OCI-LY1 (cell line): ENCODE results near the gene GLB1L.
A peak's percentile ranks its signal among the peaks of the same experiment; 100 is the strongest.

ENCODE experiments used
- H2AFZ ChIP-seq: fragments of 200-600 bp; sonication (generic), shearing (Covaris generic); 2 replicates; pipeline ENCODE4 v1.6.0; 2014; ENCODE audit warnings: antibody characterized with exemption, mild to moderate bottlenecking, low read length
- H3F3A ChIP-seq: fragments of 200-600 bp; sonication (generic), shearing (Covaris generic); 2 replicates; pipeline ENCODE4 v1.6.0; 2014; ENCODE audit warnings: mild to moderate bottlenecking, antibody characterized with exemption, low read length, moderate library complexity; ENCODE audit not compliant: insufficient read depth
- H3K27ac ChIP-seq: fragments of 200-600 bp; sonication (generic); 2 replicates; pipeline ENCODE4 v1.5.1; 2014; ENCODE audit warnings: low read length, mixed run types, mild to moderate bottlenecking, low read depth; ENCODE audit not compliant: poor library complexity, severe bottlenecking
- H3K27me3 ChIP-seq: fragments of 200-600 bp; sonication (generic); 2 replicates; pipeline ENCODE4 v1.6.0; 2014; ENCODE audit warnings: antibody characterized with exemption, mild to moderate bottlenecking, low read length, moderate library complexity; ENCODE audit not compliant: insufficient read depth
- H3K36me3 ChIP-seq: fragments of 200-600 bp; sonication (generic); 2 replicates; pipeline ENCODE4 v1.6.1; 2014; ENCODE audit warnings: mild to moderate bottlenecking, antibody characterized with exemption, low read length, moderate library complexity, mixed read lengths; ENCODE audit not compliant: insufficient read depth
- H3K4me1 ChIP-seq: fragments of 200-600 bp; sonication (generic); 2 replicates; pipeline ENCODE4 v1.5.1; 2014; ENCODE audit warnings: mild to moderate bottlenecking, low read length, moderate library complexity; ENCODE audit not compliant: insufficient read depth, severe bottlenecking
- H3K4me2 ChIP-seq: fragments of 200-600 bp; sonication (generic), shearing (Covaris generic); 2 replicates; pipeline ENCODE4 v1.6.1; 2014; ENCODE audit warnings: low read length
- H3K4me3 ChIP-seq: fragments of 200-600 bp; sonication (generic); 2 replicates; pipeline ENCODE4 v1.5.1; 2014; ENCODE audit warnings: low read length, low read depth, mild to moderate bottlenecking, mixed read lengths; ENCODE audit not compliant: poor library complexity, severe bottlenecking
- H3K79me2 ChIP-seq: fragments of 200-600 bp; shearing (Covaris generic); 2 replicates; pipeline ENCODE4 v1.6.1; 2016; ENCODE audit warnings: mixed run types, low read length, mixed read lengths; ENCODE audit not compliant: insufficient read depth
- H3K9ac ChIP-seq: fragments of 200-600 bp; sonication (generic), shearing (Covaris generic); 2 replicates; pipeline ENCODE4 v1.6.1; 2014; ENCODE audit warnings: mild to moderate bottlenecking, low read length, mixed read lengths
- H3K9me2 ChIP-seq: fragments of 200-600 bp; sonication (generic), shearing (Covaris generic); 2 replicates; pipeline ENCODE4 v1.6.1; 2014; ENCODE audit warnings: low read depth, mild to moderate bottlenecking, low read length, mixed read lengths
- H3K9me3 ChIP-seq: fragments of 200-600 bp; shearing (Covaris generic); 2 replicates; pipeline ENCODE4 v1.6.1; 2014; ENCODE audit warnings: low read length, mixed read lengths
- H4K20me1 ChIP-seq: fragments of 200-600 bp; sonication (generic), shearing (Covaris generic); 2 replicates; pipeline ENCODE4 v1.6.0; 2016; ENCODE audit warnings: mild to moderate bottlenecking, low read length; ENCODE audit not compliant: insufficient read depth
- EZH2 ChIP-seq: fragments of 200-600 bp; sonication (generic), shearing (Covaris generic); IDR thresholded peaks from 2 replicates; pipeline ENCODE4 v1.8.0; 2017; ENCODE audit warnings: borderline replicate concordance, mixed run types, mild to moderate bottlenecking, antibody characterized with exemption, low read length, moderate library complexity, mixed read lengths
- TF ChIP-seq, protein P1 (sequence below): fragments of 200-600 bp; sonication (generic), shearing (Covaris generic); IDR thresholded peaks from 2 replicates; pipeline ENCODE4 v1.5.1; 2017; ENCODE audit warnings: mild to moderate bottlenecking, antibody characterized with exemption, low read length, moderate library complexity, mixed read lengths

The GLB1L gene

GRCh38 chr2:219253753-219254589 lies 8.7 kb upstream of the GLB1L start, which contains the start of gene TUBA4A:
Gene TUBA4A (minus strand): TSS chr2:219253918. CDS start chr2:219253858, 60 bp downstream.
- no peaks in the 10 kb centered on the region for H3K79me2 ChIP-seq
- H3K27ac ChIP-seq, result peak within 1 kb of the TSS; percentile 98
- peak within 1 kb of the TSS; percentile 83 for H3K4me3 ChIP-seq
- H3K4me1 ChIP-seq, result peaks cover 51% of the 10 kb centered on the region
- peaks cover 39% of the 10 kb centered on the region for H3K36me3 ChIP-seq
- H3K4me2 ChIP-seq, result peak within 1 kb of the TSS; percentile 79
- no peaks in the 10 kb centered on the region for H3K9me3 ChIP-seq
- H3K27me3 ChIP-seq, result no peaks in the 10 kb centered on the region
- 0 out of 2 replicates have a peak, but pooled peaks cover 5% of the 10 kb centered on the region for H3F3A ChIP-seq
- H3K9ac ChIP-seq, result peak within 1 kb of the TSS; percentile 89
- H3K9me2 ChIP-seq, result no peaks in the 10 kb centered on the region
- H2AFZ ChIP-seq, result no peak within 1 kb of the TSS
- TF ChIP-seq EZH2, result no peak
- TF ChIP-seq, protein P1, sequence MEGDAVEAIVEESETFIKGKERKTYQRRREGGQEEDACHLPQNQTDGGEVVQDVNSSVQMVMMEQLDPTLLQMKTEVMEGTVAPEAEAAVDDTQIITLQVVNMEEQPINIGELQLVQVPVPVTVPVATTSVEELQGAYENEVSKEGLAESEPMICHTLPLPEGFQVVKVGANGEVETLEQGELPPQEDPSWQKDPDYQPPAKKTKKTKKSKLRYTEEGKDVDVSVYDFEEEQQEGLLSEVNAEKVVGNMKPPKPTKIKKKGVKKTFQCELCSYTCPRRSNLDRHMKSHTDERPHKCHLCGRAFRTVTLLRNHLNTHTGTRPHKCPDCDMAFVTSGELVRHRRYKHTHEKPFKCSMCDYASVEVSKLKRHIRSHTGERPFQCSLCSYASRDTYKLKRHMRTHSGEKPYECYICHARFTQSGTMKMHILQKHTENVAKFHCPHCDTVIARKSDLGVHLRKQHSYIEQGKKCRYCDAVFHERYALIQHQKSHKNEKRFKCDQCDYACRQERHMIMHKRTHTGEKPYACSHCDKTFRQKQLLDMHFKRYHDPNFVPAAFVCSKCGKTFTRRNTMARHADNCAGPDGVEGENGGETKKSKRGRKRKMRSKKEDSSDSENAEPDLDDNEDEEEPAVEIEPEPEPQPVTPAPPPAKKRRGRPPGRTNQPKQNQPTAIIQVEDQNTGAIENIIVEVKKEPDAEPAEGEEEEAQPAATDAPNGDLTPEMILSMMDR, result 0 out of 2 replicates have a peak, but pooled peaks have one; percentile 15
- H4K20me1 ChIP-seq, result no peaks in the 10 kb centered on the region

DNA sequence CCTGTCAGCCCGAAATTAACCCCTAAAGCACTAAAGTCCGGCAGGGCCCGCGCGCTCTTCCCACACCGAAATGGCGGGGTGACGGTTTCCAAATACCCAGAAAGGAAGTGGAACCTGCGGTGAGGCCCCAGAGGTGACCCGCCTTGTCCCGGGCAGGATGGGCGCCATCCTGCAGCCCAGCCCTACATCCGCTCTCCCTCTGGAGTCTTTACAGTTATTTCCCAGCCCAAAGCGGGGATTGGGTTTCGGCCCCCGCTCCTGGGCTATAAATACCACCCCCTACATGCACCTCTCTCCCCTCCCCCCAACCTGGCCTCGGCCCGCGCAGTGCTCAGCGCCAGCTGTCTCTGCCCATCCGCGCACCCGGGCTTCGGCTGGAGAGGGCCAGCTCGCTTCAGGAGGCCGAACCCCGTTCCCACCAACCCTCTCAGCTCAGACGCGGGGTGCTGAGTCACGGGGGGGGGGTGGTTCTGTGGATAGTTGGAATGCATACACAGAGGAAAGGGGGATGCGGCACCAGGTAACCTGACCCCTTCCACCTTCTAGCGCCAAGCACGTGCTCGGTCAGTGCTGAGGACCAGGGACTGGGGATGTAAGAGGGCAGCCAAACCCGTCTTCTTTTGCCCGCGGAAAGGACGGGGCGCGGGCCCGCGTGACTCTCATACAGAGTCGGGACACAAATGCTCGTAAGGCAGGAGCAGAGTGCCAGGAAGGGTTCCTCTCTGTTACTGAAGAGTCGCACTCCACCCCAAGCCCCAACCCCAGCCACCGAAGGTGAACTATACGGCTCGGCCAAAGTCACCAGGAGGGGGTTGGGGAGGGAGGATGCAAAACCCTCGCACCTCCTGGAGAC lies 7.9 kb upstream of the GLB1L start, which contains the start of gene TUBA4B:
TUBA4B (plus strand) TSS at position 344 of the 853 bp plus-strand sequence; CDS start at position 509, 165 bp downstream.
- TF ChIP-seq, protein P1, result no peak
- TF ChIP-seq EZH2, result no peak
- Histone ChIP-seq H3K9me2 (no peaks in the 10 kb centered on the region), H3K9ac (peak within 1 kb of the TSS; percentile 89), H2AFZ (no peak within 1 kb of the TSS), H3K4me2 (peak within 1 kb of the TSS; percentile 79), H3K9me3 (no peaks in the 10 kb centered on the region), H4K20me1 (no peaks in the 10 kb centered on the region), H3K79me2 (no peaks in the 10 kb centered on the region), H3F3A (0 out of 2 replicates have a peak, but pooled peaks cover 5% of the 10 kb centered on the region), H3K4me1 (peaks cover 59% of the 10 kb centered on the region), H3K27me3 (no peaks in the 10 kb centered on the region), H3K4me3 (peak within 1 kb of the TSS; percentile 83), H3K36me3 (peaks cover 40% of the 10 kb centered on the region), H3K27ac (peak within 1 kb of the TSS; percentile 98)

- no peaks in the 10 kb centered on the region for H3K27me3 ChIP-seq
- H3K9me2 ChIP-seq, result no peaks in the 10 kb centered on the region
- 0 out of 2 replicates have a peak, but pooled peaks cover 5% of the 10 kb centered on the region for H3F3A ChIP-seq
- H3K27ac ChIP-seq, result peak overlapping the region; percentile 98
- peak overlapping the region; percentile 79 for H3K4me2 ChIP-seq
- H4K20me1 ChIP-seq, result no peaks in the 10 kb centered on the region
- H3K9me3 ChIP-seq, result no peaks in the 10 kb centered on the region
- TF ChIP-seq EZH2, result no peak
- TF ChIP-seq, protein P1, result no peak
- peaks cover 65% of the 10 kb centered on the region for H3K4me1 ChIP-seq
- H3K36me3 ChIP-seq, result peaks cover 45% of the 10 kb centered on the region
- H3K4me3 ChIP-seq, result peak overlapping the region; percentile 83
- H3K9ac ChIP-seq, result peak overlapping the region; percentile 89
- H2AFZ ChIP-seq, result no peak overlapping the region
- H3K79me2 ChIP-seq, result no peaks in the 10 kb centered on the region
Measured at GRCh38 chr2:219252570-219252899, 7.3 kb upstream of the GLB1L start.
